ENCODE results near the gene CD74.

DNA sequence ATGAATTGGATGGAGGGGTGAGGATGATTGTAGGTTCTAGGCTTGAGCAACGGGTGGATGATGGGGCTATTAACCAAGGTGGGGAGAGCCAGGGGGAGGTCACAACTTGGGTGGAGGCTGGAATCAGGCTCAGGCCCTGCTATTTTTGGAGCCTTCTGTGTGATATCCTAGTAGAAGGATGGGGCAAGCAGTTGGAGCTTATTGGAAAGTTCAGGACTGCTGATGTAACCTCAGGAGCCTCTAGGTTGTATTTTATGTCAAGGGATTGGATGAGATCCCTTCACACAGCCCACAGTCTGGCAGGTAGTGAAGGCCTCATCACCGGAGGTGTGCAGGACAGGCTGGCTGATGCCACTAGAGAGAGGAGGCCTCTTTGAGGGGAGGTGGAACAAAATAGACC, 48.1 kb upstream of the CD74 start:
- TF ChIP-seq, protein P1, sequence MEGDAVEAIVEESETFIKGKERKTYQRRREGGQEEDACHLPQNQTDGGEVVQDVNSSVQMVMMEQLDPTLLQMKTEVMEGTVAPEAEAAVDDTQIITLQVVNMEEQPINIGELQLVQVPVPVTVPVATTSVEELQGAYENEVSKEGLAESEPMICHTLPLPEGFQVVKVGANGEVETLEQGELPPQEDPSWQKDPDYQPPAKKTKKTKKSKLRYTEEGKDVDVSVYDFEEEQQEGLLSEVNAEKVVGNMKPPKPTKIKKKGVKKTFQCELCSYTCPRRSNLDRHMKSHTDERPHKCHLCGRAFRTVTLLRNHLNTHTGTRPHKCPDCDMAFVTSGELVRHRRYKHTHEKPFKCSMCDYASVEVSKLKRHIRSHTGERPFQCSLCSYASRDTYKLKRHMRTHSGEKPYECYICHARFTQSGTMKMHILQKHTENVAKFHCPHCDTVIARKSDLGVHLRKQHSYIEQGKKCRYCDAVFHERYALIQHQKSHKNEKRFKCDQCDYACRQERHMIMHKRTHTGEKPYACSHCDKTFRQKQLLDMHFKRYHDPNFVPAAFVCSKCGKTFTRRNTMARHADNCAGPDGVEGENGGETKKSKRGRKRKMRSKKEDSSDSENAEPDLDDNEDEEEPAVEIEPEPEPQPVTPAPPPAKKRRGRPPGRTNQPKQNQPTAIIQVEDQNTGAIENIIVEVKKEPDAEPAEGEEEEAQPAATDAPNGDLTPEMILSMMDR (IDR thresholded peaks at IDR 0.05; ENCODE audit: insufficient read depth, low read depth, low read length) = no peak
- TF ChIP-seq EZH2 (IDR thresholded peaks at IDR 0.05; ENCODE audit: insufficient read depth, low read length) = no peak

Measured in astrocyte (in vitro differentiated cells and primary cell).